ENCODE results near the gene CNOT11. TPM values are rescaled to one million over a fixed set of nuclear protein-coding genes. Genes with fewer than 3 reads are reported as not detected.

CNOT11 gene
- total and polyA plus RNA-seq, 2 donors (not counting 1 experiment from before 2014, with no cell fraction given) = 37.6 to 46.3 TPM

- H3K9ac ChIP-seq (ENCODE audit: low read length) = no peak overlapping the region
- POLR2A ChIA-PET = no interaction called here
- H3K9me3 ChIP-seq (ENCODE audit: control extremely low read depth in 1 of 3, control insufficient read depth in 2 of 3, insufficient read depth in 1 of 3, low read length in 2 of 3) = peaks cover 0 to 3% (median 0%) of the 10 kb centered on the region in 3 donors
- CTCF ChIA-PET = interaction anchor here (0.6 kb wide), 1 partner anchor 66 kb away, joined by 3 read pairs; no protein-coding TSS in a partner anchor
- H3K4me2 ChIP-seq (replicated peaks; ENCODE audit: low read depth, low read length, poor library complexity, severe bottlenecking) = no peak overlapping the region
- Mint-ChIP-seq H3K4me3 (no peak overlapping the region), H3K27ac (no peak overlapping the region), H3K4me1 (no peaks in the 10 kb centered on the region), H3K9me3 (ENCODE audit: insufficient read depth) (no peaks in the 10 kb centered on the region), H3K27me3 (no peaks in the 10 kb centered on the region)
- H3K4me1 ChIP-seq (ENCODE audit: control insufficient read depth in 2 of 2, insufficient read depth in 2 of 2, low read length in 2 of 2) = no peaks in the 10 kb centered on the region
- TF ChIP-seq CTCF (IDR thresholded peaks at IDR 0.05) (no peak), EZH2 (IDR thresholded peaks at IDR 0.05; ENCODE audit: borderline replicate concordance, insufficient read depth, low read depth, low read length, poor library complexity, severe bottlenecking) (no peak)
- intact Hi-C loops (cut with micrococcal nuclease) = no loop called here
- H3K36me3 ChIP-seq (replicated peaks in 1 of 2; ENCODE audit: control extremely low read depth in 1 of 2, control insufficient read depth in 1 of 2, extremely low read depth in 1 of 2, insufficient read depth in 2 of 2, low read length in 1 of 2) = peaks cover 7 to 65% of the 10 kb centered on the region in 2 experiments
- no peak overlapping the region for H3K4me3 ChIP-seq (ENCODE audit: control extremely low read depth in 1 of 5, extremely low read depth in 1 of 5, insufficient read depth in 1 of 5, low read depth in 2 of 5, low read length in 4 of 5)
- ATAC-seq (ENCODE audit: low read depth) (no peak), DNase-seq (no peak)
- no peaks in the 10 kb centered on the region for H4K20me1 ChIP-seq (ENCODE audit: control insufficient read depth, insufficient read depth, low read length, poor library complexity, severe bottlenecking)
- H2AFZ ChIP-seq (ENCODE audit: insufficient read depth, low read depth, low read length, poor library complexity, severe bottlenecking) = no peak overlapping the region
- WGBS (ENCODE audit: insufficient coverage) = 100% methylated on average over 4 of the region's 5 CpGs
- no peaks in the 10 kb centered on the region for H3K79me2 ChIP-seq (ENCODE audit: control insufficient read depth, insufficient read depth, low read length)
- no peaks in the 10 kb centered on the region for H3K27me3 ChIP-seq (replicated peaks in 1 of 4; ENCODE audit: control extremely low read depth in 1 of 4, control insufficient read depth in 3 of 4, insufficient read depth in 4 of 4, low read length in 3 of 4)
- no peak overlapping the region for H3K27ac ChIP-seq (ENCODE audit: low read length in 2 of 2)
These were observed 21.5 kb downstream of the CNOT11 start for GRCh38 chr2:101274142-101274541.

GRCh38 chr2:101277111-101277510 is 24.4 kb downstream of the CNOT11 start:
- CTCF ChIA-PET = interaction anchor here (1.4 kb wide), 1 partner anchor 553 kb away, joined by 3 read pairs; no protein-coding TSS in a partner anchor
- ATAC-seq (ENCODE audit: low read depth) (no peak), DNase-seq (no peak)
- H3K4me1 ChIP-seq (ENCODE audit: control insufficient read depth in 2 of 2, insufficient read depth in 2 of 2, low read length in 2 of 2) = no peaks in the 10 kb centered on the region
- H3K9me3 Mint-ChIP-seq (ENCODE audit: insufficient read depth) = no peaks in the 10 kb centered on the region
- intact Hi-C loops (cut with micrococcal nuclease) = no loop called here
- H3K27me3 Mint-ChIP-seq = no peaks in the 10 kb centered on the region
- H3K4me3 Mint-ChIP-seq = no peak overlapping the region
- H3K4me1 Mint-ChIP-seq = no peaks in the 10 kb centered on the region
- H3K27me3 ChIP-seq (replicated peaks in 1 of 4; ENCODE audit: control extremely low read depth in 1 of 4, control insufficient read depth in 3 of 4, insufficient read depth in 4 of 4, low read length in 3 of 4) = no peaks in the 10 kb centered on the region
- no peaks in the 10 kb centered on the region for H3K79me2 ChIP-seq (ENCODE audit: control insufficient read depth, insufficient read depth, low read length)
- peaks cover 0 to 3% (median 0%) of the 10 kb centered on the region in 3 donors for H3K9me3 ChIP-seq (ENCODE audit: control extremely low read depth in 1 of 3, control insufficient read depth in 2 of 3, insufficient read depth in 1 of 3, low read length in 2 of 3)
- TF ChIP-seq EZH2 (IDR thresholded peaks at IDR 0.05; ENCODE audit: borderline replicate concordance, insufficient read depth, low read depth, low read length, poor library complexity, severe bottlenecking) (no peak), CTCF (IDR thresholded peaks at IDR 0.05) (no peak)
- no peak overlapping the region for H3K9ac ChIP-seq (ENCODE audit: low read length)
- POLR2A ChIA-PET = no interaction called here
- no peak overlapping the region for H3K27ac ChIP-seq (ENCODE audit: low read length in 2 of 2)
- peaks cover 10 to 67% of the 10 kb centered on the region in 2 experiments for H3K36me3 ChIP-seq (replicated peaks in 1 of 2; ENCODE audit: control extremely low read depth in 1 of 2, control insufficient read depth in 1 of 2, extremely low read depth in 1 of 2, insufficient read depth in 2 of 2, low read length in 1 of 2)
- no peak overlapping the region for H3K27ac Mint-ChIP-seq
- no peak overlapping the region for H3K4me3 ChIP-seq (ENCODE audit: control extremely low read depth in 1 of 5, extremely low read depth in 1 of 5, insufficient read depth in 1 of 5, low read depth in 2 of 5, low read length in 4 of 5)
- WGBS (ENCODE audit: insufficient coverage) = 100% methylated on average over 4 of the region's 7 CpGs
- no peak overlapping the region for H3K4me2 ChIP-seq (replicated peaks; ENCODE audit: low read depth, low read length, poor library complexity, severe bottlenecking)
- no peaks in the 10 kb centered on the region for H4K20me1 ChIP-seq (ENCODE audit: control insufficient read depth, insufficient read depth, low read length, poor library complexity, severe bottlenecking)
- no peak overlapping the region for H2AFZ ChIP-seq (ENCODE audit: insufficient read depth, low read depth, low read length, poor library complexity, severe bottlenecking)
